HepG2 (cell line): ENCODE measurements around the gene CAMTA1. TPM values are rescaled to one million over a fixed set of nuclear protein-coding genes. Genes with fewer than 3 reads are reported as not detected.

Source experiments
- ATAC-seq: fragments of 200-7000 bp; cut with Tn5 transposase; 3 replicates; pipeline ENCODE4 v1.9.1; 2020; ENCODE audit warnings: mild to moderate bottlenecking, moderate library complexity
- BruUV-seq: library from RNA; stranded (reverse); fragments of 400-500 nt; replicated peaks from 2 replicates; lab custom pipeline; 2021; lab: Mats Ljungman, UMichigan
- CTCF ChIA-PET: fragments of 300-600 bp; formaldehyde crosslinking; extraction: SDS; loops from one replicate; lab custom pipeline; 2021; ENCODE audit warnings: low total read pairs, inconsistent platforms, low intra/inter-chr PET ratio; lab: Yijun Ruan, JAX
- POLR2A ChIA-PET: fragments of 350-600 bp; sonication (Branson Sonifier 250); formaldehyde crosslinking; loops from one replicate; lab custom pipeline; 2020; ENCODE audit warnings: antibody characterized with exemption, inconsistent platforms; lab: Yijun Ruan, JAX
- DNase-seq: peaks from one replicate; pipeline ENCODE4 v3.0.0-alpha.2; 2015; ENCODE audit warnings: low spot score
- FAIRE-seq: peaks from 3 replicates; lab custom pipeline; 2011; peaks lifted over from hg19 to GRCh38; lab: Jason Lieb, UNC
- H2AFZ ChIP-seq: one replicate; pipeline ENCODE4 v1.6.1; 2011; ENCODE audit warnings: low read length, inconsistent platforms
- H3K27ac ChIP-seq: fragments of 300-600 bp; 3 replicates; pipeline ENCODE4 v1.8.0; 2011; ENCODE audit warnings: mixed run types, mild to moderate bottlenecking, mixed read lengths, low read length, inconsistent platforms; ENCODE audit not compliant: insufficient read depth; ENCODE audit errors: extremely low read length
- H3K27me3 ChIP-seq, 2 experiments: fragments of 200-600 bp in 1 of 2; 2 replicates in 1 of 2; 3 replicates in 1 of 2; pipeline versions ENCODE4 v1.6.0 to v1.8.0; 2011; ENCODE audit warnings: low read length in 2 of 2, mild to moderate bottlenecking in 2 of 2, moderate library complexity in 2 of 2, inconsistent platforms in 1 of 2; ENCODE audit not compliant: insufficient read depth in 2 of 2, control insufficient read depth in 1 of 2
- H3K36me3 ChIP-seq, 2 experiments: fragments of 200-600 bp in 1 of 2; replicated peaks in 1 of 2; 2 replicates in 1 of 2; 3 replicates in 1 of 2; pipeline versions ENCODE4 v1.5.1 to v1.8.0; 2011; ENCODE audit warnings: low read length in 2 of 2, inconsistent platforms in 1 of 2; ENCODE audit not compliant: insufficient read depth in 2 of 2, control insufficient read depth in 1 of 2
- H3K4me1 ChIP-seq: 2 replicates; pipeline ENCODE4 v1.5.1; 2012; ENCODE audit warnings: low read length, inconsistent platforms; ENCODE audit not compliant: insufficient read depth
- H3K4me2 ChIP-seq: 2 replicates; pipeline ENCODE4 v1.6.0; 2011; ENCODE audit warnings: low read depth, low read length, inconsistent platforms
- H3K4me3 ChIP-seq, 3 experiments: fragments of 200-600 bp in 1 of 3; sonication (generic), shearing (Covaris generic) in 1 of 3; replicated peaks in 1 of 3; 2 replicates each; pipeline ENCODE4 v1.5.1; 2011 to 2016; ENCODE audit warnings: low read length in 3 of 3, inconsistent platforms in 2 of 3, low read depth in 2 of 3, mild to moderate bottlenecking in 2 of 3, control low read depth in 1 of 3, mixed read lengths in 1 of 3; ENCODE audit not compliant: insufficient read depth in 1 of 3
- H3K79me2 ChIP-seq: one replicate; pipeline ENCODE4 v1.6.1; 2011; ENCODE audit warnings: low read length, inconsistent platforms; ENCODE audit not compliant: insufficient read depth
- H3K9ac ChIP-seq: 2 replicates; pipeline ENCODE4 v1.6.0; 2011; ENCODE audit warnings: mild to moderate bottlenecking, low read depth, low read length, inconsistent platforms; ENCODE audit not compliant: insufficient read depth
- H3K9me3 ChIP-seq: 2 replicates; pipeline ENCODE4 v1.5.1; 2012; ENCODE audit warnings: mild to moderate bottlenecking, low read length
- H4K20me1 ChIP-seq: 2 replicates; pipeline ENCODE4 v1.6.0; 2011; ENCODE audit warnings: inconsistent platforms, mild to moderate bottlenecking, low read length, moderate library complexity; ENCODE audit not compliant: insufficient read depth
- HMGXB3 ChIP-seq: sonication (generic); formaldehyde crosslinking; IDR thresholded peaks from 2 replicates; pipeline ENCODE4 v1.4.0; 2020; ENCODE audit warnings: missing genetic modification reagents, borderline replicate concordance
- KAT2B ChIP-seq: fragments of 150-350 bp; IDR thresholded peaks from 2 replicates; pipeline ENCODE4 v1.6.1; 2014; ENCODE audit warnings: low read depth, low read length, borderline replicate concordance
- KAT7 ChIP-seq: IDR thresholded peaks from 2 replicates; pipeline ENCODE4 v1.6.1; 2018; ENCODE audit warnings: borderline replicate concordance, missing compliant biosample characterization
- REST ChIP-seq, 2 experiments: IDR thresholded peaks; 2 replicates each; pipeline ENCODE4 v1.6.1; 2011 to 2012; ENCODE audit warnings: low read length in 2 of 2, borderline replicate concordance in 1 of 2, low read depth in 1 of 2, mild to moderate bottlenecking in 1 of 2, moderate library complexity in 1 of 2
- TBL1XR1 ChIP-seq: fragments of 150-350 bp; IDR thresholded peaks from 2 replicates; pipeline ENCODE4 v1.6.1; 2014; ENCODE audit warnings: borderline replicate concordance, low read length; ENCODE audit not compliant: partially characterized antibody
- TEAD3 ChIP-seq: optimal IDR thresholded peaks from 2 replicates; pipeline ENCODE3; 2016; ENCODE audit warnings: borderline replicate concordance
- THAP9 ChIP-seq: sonication (generic); formaldehyde crosslinking; IDR thresholded peaks from 2 replicates; pipeline ENCODE4; 2020; ENCODE audit warnings: missing genetic modification reagents, mild to moderate bottlenecking, borderline replicate concordance
- U2AF1 ChIP-seq: fragments of 200-400 bp; formaldehyde crosslinking; optimal IDR thresholded peaks from 2 replicates; pipeline ENCODE3; 2017; ENCODE audit warnings: mild to moderate bottlenecking, low read depth, low read length
- ZNF576 ChIP-seq: sonication (generic); formaldehyde crosslinking; IDR thresholded peaks from 2 replicates; pipeline ENCODE4 v1.4.0; 2020; ENCODE audit warnings: mild to moderate bottlenecking, missing genetic modification reagents
- ZNF597 ChIP-seq: sonication (generic); formaldehyde crosslinking; IDR thresholded peaks from 2 replicates; pipeline ENCODE4 v1.5.0; 2020; ENCODE audit warnings: missing genetic modification reagents
- WGBS: methylation state at CpG from one replicate; pipeline ENCODE4 v1.1.6; 2017; ENCODE audit warnings: low lambda C conversion rate; 5-methylcytosine and 5-hydroxymethylcytosine counted together
- in situ Hi-C: cut with HindIII; loops from 2 replicates; pipeline ENCODE4 v1.10.0; 2017; ENCODE audit warnings: low pct_unique_long_range_greater_than_20kb; ENCODE audit not compliant: extremely low pct_ligation_motif_present
- intact Hi-C: fragments of 100-400 bp; cut with micrococcal nuclease; formaldehyde crosslinking; loops from one replicate; pipeline ENCODE4 v1.10.0; 2022; ENCODE audit not compliant: unreplicated experiment
- polyA plus RNA-seq, 8 experiments: library from polyadenylated mRNA; depleted of rRNA in 3 of 8; stranded (reverse) in 7 of 8; unstranded in 1 of 8; fragments of >200 nt; fragmentation: Illumina TruSeq in 4 of 8; extraction: Trizol in 4 of 8; gene quantifications; 2 replicates each; pipeline versions ENCODE4 v1.2.1 to v1.2.3, GENCODE V29; 2011 to 2016; ENCODE audit warnings: low read depth in 4 of 8, missing spikeins in 1 of 8, mixed read lengths in 1 of 8; ENCODE audit not compliant: insufficient read depth in 1 of 8
- total RNA-seq, 5 experiments: library from RNA; depleted of rRNA; stranded (reverse); fragments of >200 nt; fragmentation: Illumina TruSeq; extraction: Trizol; gene quantifications; 2 replicates each; pipeline ENCODE4 v1.2.3, GENCODE V29; 2016; ENCODE audit warnings: low read depth in 1 of 5

The CAMTA1 gene
- total and polyA plus RNA-seq, 2 of the 13 experiments (the other 11 are each of a cell fraction or from before 2014, with no cell fraction given), result 25.0 to 36.4 TPM

- TF ChIP-seq REST (IDR thresholded peaks at IDR 0.05; ENCODE audit: borderline replicate concordance in 1 of 2, low read depth in 1 of 2, low read length in 2 of 2), result no peak
Measured at GRCh38 chr1:7026169-7026568, 240.9 kb downstream of the CAMTA1 start (continued).

GRCh38 chr1:7032992-7033391 is 247.7 kb downstream of the CAMTA1 start:
- DNase-seq (no peak), FAIRE-seq (no peak), ATAC-seq (no peak)
- no peak overlapping the region for H3K9ac ChIP-seq
- CTCF ChIA-PET, result no interaction called here
- no peak overlapping the region for H2AFZ ChIP-seq
- no peak overlapping the region for H3K27ac ChIP-seq
- H3K4me1 ChIP-seq, result no peaks in the 10 kb centered on the region
- POLR2A ChIA-PET, result no interaction called here
- 0% methylated on average over 2 of the region's 2 CpGs for WGBS
- H3K4me2 ChIP-seq, result no peak overlapping the region
- H4K20me1 ChIP-seq, result no peaks in the 10 kb centered on the region
- H3K27me3 ChIP-seq, result peaks cover 2 to 9% of the 10 kb centered on the region in 2 experiments; a peak in 2 of 5 replicates
- H3K9me3 ChIP-seq, result peaks cover 8% of the 10 kb centered on the region
- no TSS peak for BruUV-seq
- no peaks in the 10 kb centered on the region for H3K79me2 ChIP-seq
- H3K36me3 ChIP-seq, result no peaks in the 10 kb centered on the region
- H3K4me3 ChIP-seq, result no peak overlapping the region
- in situ Hi-C loops (no loop called here), intact Hi-C loops (no loop called here)
- TF ChIP-seq ZNF576 (CRISPR knock-in tag) (no peak), ZNF597 (no peak), TBL1XR1 (no peak), TEAD3 (no peak), THAP9 (CRISPR knock-in tag) (no peak), KAT2B (no peak), HMGXB3 (CRISPR knock-in tag) (no peak), U2AF1 (no peak), KAT7 (no peak)
